GM15510 (cell line): ENCODE results near the gene N4BP2L2.

ENCODE experiments used
- POLR2A ChIP-seq: IDR thresholded peaks from 3 replicates; pipeline ENCODE4 v1.6.1; 2011; ENCODE audit warnings: borderline replicate concordance; ENCODE audit not compliant: insufficient read length; ENCODE audit errors: extremely low read depth

The N4BP2L2 gene

GRCh38 chr13:32407854-32408253 is 130.7 kb downstream of the N4BP2L2 start:
- TF ChIP-seq POLR2A, result no peak

GRCh38 chr13:32403108-32403507 is 135.5 kb downstream of the N4BP2L2 start:
- TF ChIP-seq POLR2A, result no peak

- TF ChIP-seq POLR2A, result no peak
These were observed 147.4 kb downstream of the N4BP2L2 start for GRCh38 chr13:32391101-32391619.

GRCh38 chr13:32390484-32390883 is 148.1 kb downstream of the N4BP2L2 start:
- TF ChIP-seq POLR2A, result no peak

- no peak for TF ChIP-seq POLR2A
These were observed 148.5 kb downstream of the N4BP2L2 start for GRCh38 chr13:32390048-32390447.

- no peak for TF ChIP-seq POLR2A
These were observed 153.2 kb downstream of the N4BP2L2 start for GRCh38 chr13:32385410-32385809.

- TF ChIP-seq POLR2A, result no peak
These were observed 153.9 kb downstream of the N4BP2L2 start for GRCh38 chr13:32384702-32385101.

GRCh38 chr13:32383836-32384618 is 154.6 kb downstream of the N4BP2L2 start:
- TF ChIP-seq POLR2A, result no peak
